Measurements from ENCODE around the gene ATP5MG.
"Not testable (repeated sequence)": the region's sequence is repeated elsewhere in the genome, so short reads cannot be mapped to it uniquely, and the experiment has no call there.

The ATP5MG gene, protein sequence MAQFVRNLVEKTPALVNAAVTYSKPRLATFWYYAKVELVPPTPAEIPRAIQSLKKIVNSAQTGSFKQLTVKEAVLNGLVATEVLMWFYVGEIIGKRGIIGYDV

DNA sequence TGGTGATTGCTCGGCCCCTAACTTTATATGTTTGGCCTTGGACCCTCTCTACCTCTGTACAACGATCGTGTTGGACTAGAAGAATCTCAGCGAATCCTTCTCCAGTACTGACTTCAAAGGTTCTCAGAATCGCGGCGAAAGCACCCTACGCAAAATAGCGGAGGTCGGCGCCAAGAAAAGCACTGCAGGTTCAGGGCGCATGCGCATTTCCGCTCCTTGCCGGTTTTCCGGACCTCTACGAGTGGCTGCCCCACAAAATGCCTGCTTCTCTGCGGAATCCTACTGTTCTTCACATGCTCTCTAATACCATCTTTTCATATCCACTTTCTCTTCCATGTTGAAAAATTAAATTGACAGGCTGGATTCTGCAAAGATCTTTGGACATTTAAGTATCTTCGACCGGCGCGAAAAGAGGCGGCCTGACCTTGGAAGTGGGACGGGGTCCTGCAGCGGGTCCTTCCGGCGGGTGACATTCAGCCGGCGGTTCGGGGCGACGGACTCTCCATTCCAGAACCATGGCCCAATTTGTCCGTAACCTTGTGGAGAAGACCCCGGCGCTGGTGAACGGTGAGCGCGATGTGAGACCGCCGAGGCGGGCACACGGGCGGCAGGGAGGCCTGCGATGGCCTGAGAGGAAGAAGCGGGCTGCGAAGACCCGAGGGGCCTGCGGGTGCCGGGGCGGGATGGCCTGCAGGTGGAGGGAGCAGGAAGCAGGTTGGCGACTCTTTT is at the start of gene ATP5MG:
Gene ATP5MG (plus strand): TSS at position 456 of the 729 bp plus-strand sequence. CDS start 60 bp downstream, at position 516.
- DNase-seq (ENCODE audit: low spot score) = peak; percentile 89

DNA sequence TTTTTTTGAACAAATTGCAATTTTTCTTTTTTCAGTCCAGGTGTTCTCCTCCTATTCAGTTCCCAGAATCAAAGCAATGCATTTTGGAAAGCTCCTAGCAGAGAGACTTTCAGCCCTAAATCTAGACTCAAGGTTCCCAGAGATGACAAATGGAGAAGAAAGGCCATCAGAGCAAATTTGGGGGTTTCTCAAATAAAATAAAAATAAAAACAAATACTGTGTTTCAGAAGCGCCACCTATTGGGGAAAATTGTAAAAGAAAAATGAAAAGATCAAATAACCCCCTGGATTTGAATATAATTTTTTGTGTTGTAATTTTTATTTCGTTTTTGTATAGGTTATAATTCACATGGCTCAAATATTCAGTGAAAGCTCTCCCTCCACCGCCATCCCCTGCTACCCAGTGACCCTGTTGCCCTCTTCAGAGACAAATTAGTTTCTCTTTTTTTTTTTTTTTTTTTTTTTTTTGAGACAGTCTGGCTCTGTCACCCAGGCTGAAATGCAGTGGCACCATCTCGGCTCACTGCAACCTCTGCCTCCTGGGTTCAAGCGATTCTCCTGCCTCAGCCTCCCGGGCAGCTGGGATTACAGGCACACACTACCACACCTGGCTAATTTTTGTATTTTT is 48.2 kb upstream of the ATP5MG start:
- DNase-seq (ENCODE audit: low spot score) = peak; percentile 50

DNA sequence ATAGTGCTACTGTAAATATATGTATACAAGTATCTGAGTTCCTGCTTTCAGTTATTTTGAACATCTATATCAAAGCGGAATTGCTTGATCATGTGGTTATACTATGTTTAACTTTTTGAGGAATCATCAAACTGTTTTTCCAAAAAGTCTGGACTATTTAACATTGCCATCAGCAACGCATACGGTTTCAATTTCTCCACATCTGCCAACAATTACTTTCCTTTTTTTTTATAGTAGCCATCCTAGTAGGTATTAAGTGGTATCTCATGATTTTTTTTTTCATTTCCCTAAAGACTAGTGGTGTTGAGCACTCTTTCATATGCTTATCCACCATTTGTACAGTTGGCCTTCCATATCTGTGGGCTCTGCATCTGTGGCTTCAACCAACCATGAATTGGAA is 43.3 kb upstream of the ATP5MG start:
- DNase-seq (ENCODE audit: low spot score) = no peak

DNA sequence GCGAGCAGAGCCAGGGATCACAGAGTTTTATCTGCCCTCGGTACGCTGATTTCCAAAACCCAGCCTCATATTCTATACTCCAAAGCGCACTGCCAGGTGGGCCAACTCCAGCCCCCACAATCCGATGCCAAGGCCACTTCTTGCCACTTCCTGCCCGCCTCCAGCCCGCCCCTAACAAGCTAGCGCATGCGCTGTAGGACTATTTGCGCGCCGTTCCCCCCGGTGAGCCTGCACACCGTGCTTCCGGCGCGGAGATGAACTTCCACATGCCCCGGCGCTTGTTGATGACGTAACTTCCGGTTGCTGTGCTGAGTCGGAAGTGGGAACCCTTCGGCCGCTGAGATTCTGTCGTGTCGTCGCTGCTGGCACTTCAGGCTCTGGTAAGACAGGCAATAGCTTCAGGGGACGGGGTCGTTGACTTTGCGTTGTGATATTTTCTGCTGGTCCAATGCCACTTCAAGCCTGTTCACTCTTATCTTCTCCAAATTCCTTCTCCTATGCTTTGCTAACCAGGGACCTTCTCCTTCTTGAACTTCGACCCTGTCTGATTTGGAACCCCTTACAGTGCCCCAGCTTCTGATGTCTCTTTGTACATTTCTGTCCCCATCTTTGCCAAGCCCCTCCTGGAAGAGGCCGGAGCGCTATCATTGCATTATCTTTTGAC is 42.0 kb upstream of the ATP5MG start, which contains the start of gene UBE4A:
Gene UBE4A (plus strand): TSS at position 306 of the 664 bp plus-strand sequence. CDS start 5,481 bp downstream, outside the sequence.
- peak; percentile 93 for DNase-seq (ENCODE audit: low spot score)

DNA sequence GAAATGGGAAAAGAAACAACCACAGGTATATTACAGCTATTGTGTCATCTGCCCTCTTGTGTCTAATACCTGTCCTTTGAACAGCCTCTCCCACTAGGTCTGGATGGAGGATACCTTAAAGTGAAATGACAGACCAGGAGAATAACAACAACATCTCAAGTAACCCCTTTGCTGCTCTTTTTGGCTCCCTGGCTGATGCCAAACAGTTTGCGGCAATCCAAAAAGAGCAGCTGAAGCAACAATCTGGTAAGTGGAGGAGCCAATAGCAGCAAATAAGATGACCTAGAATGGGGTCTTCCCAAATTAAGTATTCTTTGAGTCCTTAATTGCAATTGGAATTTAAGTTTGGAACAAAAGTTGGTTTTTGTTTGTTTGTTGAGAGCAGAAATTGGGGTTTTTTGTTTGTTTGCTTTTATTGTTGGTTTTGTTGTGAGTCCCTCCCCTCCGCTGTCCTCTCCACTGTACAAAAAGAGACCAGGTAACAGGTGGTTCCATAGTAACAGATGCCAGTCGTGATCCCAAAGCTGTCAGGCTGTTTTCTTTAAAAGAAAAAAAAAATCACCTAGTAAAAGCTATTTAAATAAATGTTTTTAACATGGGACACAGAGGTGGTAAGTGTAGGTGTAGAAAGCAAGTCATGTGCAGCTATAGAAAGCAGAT is 36.3 kb upstream of the ATP5MG start:
- DNase-seq (ENCODE audit: low spot score) = no peak

DNA sequence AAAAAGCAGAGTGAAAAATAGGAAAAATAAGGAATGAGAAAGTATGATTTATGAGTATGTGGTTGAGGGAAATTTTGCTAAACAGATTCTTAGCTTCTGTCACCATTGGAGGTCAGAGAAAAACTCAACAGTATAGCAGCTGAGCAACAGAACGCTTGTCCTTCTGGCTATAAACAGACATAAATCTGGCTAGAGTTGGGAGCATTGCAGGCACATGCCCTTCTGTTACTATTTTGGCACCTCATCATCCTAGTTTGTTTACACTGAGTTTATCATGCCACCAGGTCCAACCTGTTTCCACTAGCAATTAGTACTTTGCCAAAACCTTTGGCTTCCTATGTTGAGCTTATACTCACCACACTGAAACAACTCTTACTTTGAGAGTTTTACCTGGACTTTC is 35.1 kb upstream of the ATP5MG start:
- no peak for DNase-seq (ENCODE audit: low spot score)

DNA sequence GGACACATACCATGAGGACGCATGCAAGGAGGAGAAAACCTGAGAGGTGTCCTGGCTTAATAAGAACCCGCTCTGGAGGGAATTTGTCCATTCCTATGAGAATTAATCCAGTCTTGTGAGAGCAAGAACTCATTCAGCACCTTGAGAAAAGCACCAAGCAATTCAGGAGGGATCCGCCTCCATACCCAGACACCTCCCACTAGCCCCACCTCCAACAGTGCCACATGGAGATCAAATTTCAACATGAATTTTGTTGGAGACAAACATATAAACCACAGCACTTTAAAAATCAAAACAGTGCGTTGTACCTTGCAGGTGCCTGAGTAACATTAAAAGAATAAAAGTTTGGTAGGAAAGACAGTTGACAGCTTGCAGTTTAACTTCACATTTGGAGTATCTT is 30.6 kb upstream of the ATP5MG start:
- DNase-seq (ENCODE audit: low spot score) = no peak

DNA sequence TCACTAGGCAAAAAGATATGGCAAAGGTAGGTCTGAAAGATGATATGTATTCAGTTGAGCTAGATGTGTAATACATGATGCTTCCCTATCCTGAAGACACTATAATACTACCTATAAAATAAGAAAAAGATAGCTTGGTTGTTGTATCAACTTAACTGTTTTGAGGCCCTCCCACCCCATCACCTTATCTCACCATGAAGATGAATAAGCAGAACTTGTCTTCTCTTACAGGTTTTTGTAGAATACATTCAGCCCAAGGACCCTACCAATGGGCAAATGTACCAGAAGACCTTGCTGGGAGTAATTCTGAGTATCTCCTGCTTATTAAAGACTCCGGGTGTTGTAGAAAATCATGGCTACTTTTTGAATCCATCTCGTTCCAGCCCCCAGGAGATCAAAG is 28.1 kb upstream of the ATP5MG start:
- no peak for DNase-seq (ENCODE audit: low spot score)

DNA sequence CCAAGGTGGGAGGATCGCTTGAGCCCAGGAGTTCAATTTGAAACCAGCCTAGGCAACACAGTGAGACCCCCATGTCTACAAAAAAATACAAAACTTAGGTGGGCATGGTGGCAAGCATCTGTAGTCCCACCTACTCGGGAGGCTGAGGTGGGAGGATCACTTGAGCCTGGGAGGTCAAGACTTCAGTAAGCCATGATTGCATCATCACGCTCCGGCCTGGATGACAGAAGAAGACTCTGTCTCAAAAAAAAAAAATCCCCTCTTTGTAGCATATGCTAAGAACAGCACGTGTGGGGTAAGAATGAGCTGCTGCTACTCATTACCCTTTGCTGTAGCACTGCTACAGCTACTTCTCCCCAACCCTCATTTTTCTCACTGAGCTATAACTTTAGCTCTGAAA is 27.5 kb upstream of the ATP5MG start:
- DNase-seq (ENCODE audit: low spot score) = no peak

DNA sequence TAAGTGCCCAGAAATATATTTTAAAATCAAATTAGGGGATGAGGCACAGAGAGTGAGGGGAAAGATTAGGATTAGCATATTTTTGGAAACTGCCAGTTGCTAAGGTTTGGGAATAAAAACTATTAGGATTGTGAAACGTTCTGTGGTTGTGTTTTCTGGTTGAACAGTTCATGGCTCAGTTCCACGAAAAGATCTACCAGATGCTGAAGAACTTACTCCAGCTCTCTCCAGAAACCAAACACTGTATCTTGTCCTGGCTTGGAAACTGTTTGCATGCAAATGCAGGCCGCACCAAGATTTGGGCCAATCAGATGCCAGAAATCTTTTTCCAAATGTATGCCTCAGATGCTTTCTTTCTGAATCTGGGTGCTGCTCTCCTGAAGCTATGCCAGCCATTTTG is 26.7 kb upstream of the ATP5MG start:
- no peak for DNase-seq (ENCODE audit: low spot score)

DNA sequence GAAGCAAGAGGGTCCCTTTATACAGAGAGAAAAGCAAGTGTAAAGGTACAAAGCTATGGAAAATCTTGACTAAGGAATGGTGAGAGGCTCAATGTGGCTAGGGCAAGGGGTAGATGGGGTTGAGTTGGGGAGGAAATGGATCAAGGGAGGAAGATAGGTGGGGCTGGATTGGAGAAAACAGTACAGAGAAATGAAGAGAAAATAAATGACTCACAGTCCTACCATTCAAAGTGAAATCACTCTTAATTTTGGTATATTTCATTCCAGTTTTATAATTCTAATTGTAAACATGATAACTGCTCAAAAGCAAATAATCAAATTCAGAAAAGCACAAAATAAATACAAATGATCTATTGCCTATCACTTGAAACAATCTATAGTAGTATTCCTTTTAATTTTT is 25.4 kb upstream of the ATP5MG start:
- no peak for DNase-seq (ENCODE audit: low spot score)

DNA sequence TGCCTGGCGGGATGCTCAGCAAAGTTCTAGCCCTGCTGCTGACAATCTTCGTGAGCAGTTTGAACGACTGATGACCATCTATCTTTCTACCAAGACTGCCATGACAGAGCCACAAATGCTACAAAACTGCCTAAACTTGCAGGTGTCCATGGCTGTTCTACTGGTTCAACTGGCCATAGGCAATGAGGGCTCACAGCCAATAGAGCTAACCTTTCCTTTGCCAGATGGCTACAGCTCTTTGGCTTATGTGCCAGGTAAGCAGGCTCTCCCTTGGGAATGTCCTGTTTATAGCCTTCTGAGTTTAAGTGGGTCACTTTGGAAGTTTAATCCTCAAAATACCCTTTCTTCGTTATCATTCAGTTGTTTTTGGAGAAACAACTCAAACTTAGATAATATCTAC is 21.9 kb upstream of the ATP5MG start:
- no peak for DNase-seq (ENCODE audit: low spot score)

DNA sequence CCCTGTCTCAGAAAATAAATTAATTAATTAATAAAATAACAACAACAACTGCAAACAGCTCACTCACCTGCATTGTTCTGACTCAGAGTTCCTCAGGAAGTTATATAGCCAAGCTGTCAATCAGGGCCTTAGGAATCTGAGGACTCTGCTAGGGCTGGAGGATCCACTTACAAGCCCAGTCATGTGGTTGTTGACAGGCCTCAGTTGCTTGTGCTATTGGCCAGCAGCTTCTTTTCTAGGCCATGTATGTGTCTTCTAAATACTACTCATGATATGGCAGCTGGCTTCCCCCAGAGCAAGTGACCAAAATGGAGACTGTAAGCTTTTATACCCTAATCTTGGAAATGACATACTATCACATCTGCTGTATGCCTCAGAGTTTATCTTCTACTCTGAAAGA is 20.8 kb upstream of the ATP5MG start:
- no peak for DNase-seq (ENCODE audit: low spot score)

DNA sequence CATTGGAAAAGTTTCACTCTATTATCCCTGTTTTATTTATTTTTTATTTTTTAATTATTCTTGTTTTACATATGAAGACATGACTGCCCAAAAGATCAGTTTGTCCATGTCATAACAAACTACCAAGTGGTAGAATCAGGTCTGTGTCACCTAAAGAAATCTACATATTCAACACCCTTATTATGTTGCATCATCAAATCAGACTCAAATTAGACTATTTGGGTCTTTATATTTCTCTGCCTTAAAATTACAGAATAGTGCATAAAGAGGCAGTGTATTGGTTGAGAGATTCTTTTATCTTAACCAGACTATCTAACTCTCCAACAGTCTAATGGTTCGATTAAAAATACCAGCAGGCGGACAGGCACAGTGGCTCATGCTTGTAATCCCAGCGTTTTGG is 18.5 kb upstream of the ATP5MG start:
- DNase-seq (ENCODE audit: low spot score) = no peak

DNA sequence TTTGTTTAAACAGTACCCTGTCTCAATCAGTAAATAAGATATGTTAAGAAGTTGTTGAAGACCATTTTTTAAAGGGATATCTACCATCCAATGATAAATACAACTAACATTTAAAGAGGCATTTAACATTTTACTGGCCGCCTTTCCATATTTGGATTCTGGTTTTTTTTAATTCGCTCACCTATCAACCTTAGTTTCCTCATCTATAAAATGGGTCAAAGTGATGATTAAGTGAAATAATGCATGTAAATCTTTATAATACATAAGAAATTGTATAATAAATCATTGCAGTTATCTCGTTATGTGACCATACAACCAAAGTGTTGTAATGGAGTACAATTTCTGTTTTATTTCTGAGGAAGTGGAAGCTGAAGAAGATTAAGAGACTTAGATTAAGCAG is 17.7 kb upstream of the ATP5MG start:
- DNase-seq (ENCODE audit: low spot score) = no peak

DNA sequence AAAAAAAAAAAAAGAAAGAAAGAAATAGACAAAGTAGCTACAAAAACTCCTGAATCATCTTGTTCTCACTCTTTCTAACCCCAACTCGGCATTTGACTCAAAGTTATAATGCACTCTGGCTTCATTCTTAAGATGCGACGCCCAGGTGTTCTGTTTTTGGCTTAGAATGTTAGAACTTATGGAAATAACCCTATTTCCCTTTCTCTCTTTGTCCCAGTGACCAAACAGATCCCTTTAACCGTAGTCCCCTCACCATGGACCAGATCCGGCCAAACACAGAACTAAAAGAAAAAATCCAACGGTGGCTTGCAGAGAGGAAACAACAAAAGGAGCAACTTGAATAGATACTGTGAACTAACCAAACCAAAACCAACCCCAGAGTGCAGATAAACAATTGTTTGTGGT is 5.3 kb upstream of the ATP5MG start:
- no peak for DNase-seq (ENCODE audit: low spot score)

DNA sequence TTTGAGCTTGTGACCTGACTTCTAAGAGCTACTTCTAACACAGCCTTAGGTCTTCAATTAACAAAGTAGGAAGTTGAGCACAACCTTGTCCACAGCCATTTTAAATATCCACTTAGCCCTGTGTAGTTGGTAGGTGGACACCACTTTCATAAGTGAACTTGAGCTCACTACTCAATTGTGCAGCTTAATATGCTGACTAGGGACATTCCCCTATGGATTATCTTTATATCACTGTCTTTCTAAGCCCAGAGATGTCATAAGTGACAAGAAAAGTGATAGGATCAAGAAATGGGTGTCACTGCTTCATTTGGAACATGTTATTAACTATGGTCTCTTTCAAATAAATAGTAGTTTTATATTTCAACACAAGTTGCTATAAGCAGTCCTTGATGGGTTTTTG is 4.0 kb upstream of the ATP5MG start:
- no peak for DNase-seq (ENCODE audit: low spot score)

DNA sequence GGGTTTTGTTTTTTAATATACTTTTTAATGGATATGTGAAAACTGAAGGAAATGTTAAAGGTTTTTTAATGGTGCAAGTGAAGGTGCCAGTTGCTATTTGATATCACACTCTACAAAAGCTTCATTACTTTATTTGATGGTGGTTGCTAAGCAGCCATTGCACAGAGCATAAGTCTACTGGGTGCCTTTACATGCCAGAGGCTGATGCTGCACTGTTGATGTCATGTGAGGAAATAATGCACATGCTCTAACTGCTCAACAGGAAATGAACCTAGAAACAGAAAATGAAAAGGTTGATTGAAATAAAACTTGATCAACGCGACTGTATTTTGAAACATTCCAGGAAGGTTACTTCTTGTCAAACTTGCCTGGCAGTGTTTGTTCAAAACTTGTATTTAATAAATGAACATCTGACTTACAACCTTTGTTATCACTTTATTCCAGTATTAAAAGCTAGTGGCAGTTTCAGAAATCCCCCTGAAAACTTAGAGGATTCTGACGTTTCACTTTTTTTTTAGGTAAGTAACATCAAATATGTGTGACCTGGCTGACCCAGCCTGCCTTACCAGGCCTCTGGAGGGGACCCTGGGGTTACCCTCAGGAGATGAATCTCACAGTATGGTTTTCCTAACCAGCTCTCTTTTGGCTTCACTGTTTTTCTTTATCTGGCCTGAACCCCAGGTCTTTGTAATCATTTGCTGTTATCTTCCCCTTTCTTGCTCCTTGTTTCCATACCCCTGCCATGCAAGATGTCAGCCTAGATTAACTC is 2.4 kb upstream of the ATP5MG start:
- DNase-seq (ENCODE audit: low spot score) = no peak

DNA sequence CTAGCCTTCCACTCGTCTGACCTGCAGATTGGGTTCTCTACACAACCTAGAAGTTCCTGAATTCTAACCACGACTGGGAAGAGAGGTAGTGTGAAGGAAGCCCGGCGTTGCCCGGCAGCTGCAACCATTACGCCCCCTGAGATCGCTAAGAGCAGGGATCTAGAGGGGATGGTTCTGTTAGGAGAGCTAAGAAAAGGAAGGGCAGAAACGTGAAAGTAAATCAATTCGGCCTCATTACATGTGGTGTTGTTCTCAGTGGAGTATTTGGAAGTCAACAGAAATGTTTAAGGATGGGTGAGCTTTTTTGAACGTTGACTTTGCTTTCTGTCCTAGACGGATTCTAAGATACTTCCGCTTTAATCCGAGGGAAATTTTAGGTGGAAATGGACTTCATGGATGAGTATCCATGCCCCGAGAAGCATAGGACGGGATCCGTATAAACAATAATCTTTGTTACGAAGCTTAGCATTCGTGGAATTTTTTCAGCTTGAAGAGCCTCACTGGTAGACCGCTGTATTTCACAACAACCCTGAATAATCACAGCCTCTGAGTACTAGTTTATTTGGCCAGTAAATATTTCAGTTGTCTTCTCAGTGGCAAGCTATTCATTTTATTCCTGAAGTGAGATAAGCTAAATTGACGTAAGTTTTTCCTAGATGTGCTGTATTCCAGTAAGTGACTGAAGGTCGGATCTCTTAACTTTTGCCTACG is 629 bp downstream of the ATP5MG start:
- peak; percentile 18 for DNase-seq (ENCODE audit: low spot score)

DNA sequence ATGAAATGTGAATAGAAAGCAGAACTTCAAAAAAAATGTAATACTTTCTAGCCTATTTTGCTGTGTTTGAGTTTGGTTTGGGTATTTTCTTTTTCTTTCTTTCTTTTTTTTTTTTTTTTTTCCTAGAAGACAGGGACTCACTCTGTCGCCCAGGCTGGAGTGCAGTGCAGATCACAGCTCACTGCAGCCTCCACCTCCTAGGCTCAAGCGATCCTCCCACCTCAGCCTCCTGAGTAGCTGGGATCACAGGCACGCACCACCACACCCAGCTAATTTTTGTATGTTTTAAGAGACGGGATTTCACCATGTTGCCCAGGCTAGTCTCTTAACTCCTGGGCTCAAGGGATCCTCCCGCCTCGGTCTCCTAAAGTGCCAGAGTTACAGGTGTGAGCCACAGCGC is 1.2 kb downstream of the ATP5MG start:
- DNase-seq (ENCODE audit: low spot score) = not testable (repeated sequence)

DNA sequence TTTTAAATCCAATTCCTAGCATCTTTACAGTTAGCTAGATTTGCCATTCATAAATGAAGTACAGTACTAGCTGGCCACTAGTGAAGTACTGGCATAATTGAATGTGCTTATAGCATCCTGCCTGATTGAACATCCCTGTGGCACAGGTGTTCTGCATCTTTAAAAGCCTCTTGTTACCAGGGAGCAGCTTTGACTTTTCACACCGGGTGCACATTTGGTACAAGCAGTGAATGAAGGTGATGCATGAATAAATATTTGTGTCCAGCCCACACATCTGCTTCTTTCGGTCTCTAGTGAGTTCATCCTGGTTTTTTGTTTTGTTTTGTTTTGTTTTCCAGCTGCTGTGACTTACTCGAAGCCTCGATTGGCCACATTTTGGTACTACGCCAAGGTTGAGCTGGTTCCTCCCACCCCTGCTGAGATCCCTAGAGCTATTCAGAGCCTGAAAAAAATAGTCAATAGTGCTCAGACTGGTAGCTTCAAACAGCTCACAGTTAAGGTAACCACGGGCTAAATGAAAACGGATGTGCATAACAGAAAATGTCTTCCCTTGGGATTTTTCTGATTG is 5.3 kb downstream of the ATP5MG start:
- DNase-seq (ENCODE audit: low spot score) = peak; percentile 17

Data from pons (tissue), 1 donor.